Epithelial cell of prostate (primary cell): ENCODE data around the gene LAPTM5.

Experiments
- DNase-seq: peaks from one replicate; pipeline ENCODE4 v3.0.0-alpha.2; 2011; ENCODE audit warnings: low read depth, low spot score
- H3K27ac ChIP-seq: fragments of 450-650 bp; 2 replicates; pipeline ENCODE4 v1.5.1; 2017; ENCODE audit warnings: mild to moderate bottlenecking

The LAPTM5 gene

GRCh38 chr1:30721341-30721793 is 36.2 kb downstream of the LAPTM5 start:
- H3K27ac ChIP-seq, result no peak overlapping the region
- no peak for DNase-seq

GRCh38 chr1:30720271-30721223 is 37.0 kb downstream of the LAPTM5 start:
- H3K27ac ChIP-seq, result no peak overlapping the region
- DNase-seq, result no peak

DNA sequence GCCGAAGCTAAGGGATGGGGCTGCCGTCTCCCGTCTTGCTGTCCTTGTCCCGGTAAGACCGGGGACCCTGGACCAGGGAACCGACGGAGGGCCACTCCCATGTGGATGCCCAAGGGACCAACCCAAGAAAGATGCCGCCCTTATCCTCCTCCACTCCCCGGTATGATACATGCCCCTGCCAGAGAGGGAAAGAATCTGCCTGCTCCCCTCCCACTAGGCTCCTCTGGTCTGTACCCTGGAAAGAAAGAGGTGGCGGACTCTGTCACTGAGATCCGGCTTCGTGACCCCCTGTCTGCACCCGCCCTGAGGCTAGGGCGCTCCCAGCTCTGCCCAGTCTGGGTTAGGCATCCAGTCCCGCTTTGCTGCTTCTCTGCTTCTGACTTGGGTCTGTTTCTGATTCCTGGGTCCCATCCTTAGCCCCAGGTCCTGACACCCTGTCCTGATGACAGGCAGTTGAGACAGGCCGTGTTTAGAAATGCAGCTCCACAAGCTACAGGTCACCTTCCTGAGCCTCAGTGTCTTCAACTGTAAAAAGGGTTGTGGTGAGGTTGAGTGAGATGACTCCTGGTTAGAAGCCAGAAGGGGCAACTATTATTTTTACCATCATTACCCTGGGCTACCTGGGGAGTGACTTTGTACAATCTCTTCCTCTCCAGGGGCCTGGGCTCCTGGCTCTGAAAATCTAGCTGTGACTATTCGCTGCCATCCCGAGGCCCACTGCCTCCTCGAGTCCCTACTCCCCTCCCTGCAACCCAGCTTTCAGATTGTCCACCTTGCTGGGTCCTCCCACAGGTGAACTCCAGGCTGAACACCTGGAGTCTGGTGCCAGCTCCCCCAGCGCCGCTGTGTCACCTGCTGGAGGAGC is 37.9 kb downstream of the LAPTM5 start:
- peak overlapping the region; percentile 84 for H3K27ac ChIP-seq

GRCh38 chr1:30718636-30719405 is 38.8 kb downstream of the LAPTM5 start:
- peak overlapping the region; percentile 84 for H3K27ac ChIP-seq
- peak; percentile 87 for DNase-seq

More for the DNA sequence above, 37.9 kb downstream of the LAPTM5 start:
- DNase-seq, result no peak

DNA sequence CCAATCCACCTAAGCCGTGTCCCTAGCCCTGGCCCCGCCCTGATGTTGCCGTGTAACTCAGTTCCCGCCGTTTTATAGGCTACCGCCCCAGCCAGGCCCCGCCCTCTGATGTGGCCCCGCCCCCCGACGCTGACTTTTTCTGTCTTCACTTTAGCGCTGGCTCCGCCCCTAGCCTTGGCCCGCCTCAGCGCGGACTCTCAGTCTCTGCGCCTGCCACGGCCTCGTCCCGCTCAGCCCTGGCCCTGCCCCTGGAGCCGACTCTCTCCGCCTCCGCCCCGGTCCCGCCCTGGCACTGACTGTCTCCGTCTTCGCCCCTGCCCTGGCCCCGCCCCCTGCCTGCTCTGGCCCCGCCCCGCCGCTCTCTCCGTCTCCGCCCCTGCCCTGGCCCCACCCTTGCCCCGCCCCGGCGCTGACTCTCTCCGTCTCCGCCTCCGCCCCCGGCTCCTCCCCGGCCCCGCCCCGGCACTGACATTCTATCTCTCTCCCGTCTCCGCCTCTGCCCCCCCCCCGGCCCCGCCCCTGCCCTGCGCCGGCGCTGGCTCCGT is 39.4 kb downstream of the LAPTM5 start:
- peak; percentile 75 for DNase-seq
- H3K27ac ChIP-seq, result peak overlapping the region; percentile 84

DNA sequence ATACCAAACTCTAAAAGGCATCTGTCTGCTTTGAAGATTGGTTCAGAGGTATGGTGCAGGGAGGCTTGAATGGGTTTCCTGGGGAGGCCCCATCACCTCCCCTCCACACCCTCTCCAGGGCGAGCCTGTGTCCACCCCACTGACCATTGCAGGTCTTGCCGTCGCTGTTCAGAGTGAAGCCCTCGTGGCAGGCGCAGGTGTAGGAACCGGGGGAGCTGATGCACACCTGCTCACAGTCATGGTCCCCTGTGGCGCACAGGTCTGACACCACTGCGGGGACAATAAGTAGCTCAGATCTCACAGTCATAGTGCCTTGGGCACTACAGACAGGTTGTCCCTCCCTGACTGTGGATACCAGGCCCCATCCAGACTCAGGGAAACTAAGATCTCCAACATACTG is 40.9 kb downstream of the LAPTM5 start:
- no peak overlapping the region for H3K27ac ChIP-seq
- no peak for DNase-seq

- H3K27ac ChIP-seq, result no peak overlapping the region
- DNase-seq, result no peak
Measured at GRCh38 chr1:30715886-30716285, 41.7 kb downstream of the LAPTM5 start.

- no peak overlapping the region for H3K27ac ChIP-seq
- no peak for DNase-seq
Measured at GRCh38 chr1:30715216-30715615, 42.4 kb downstream of the LAPTM5 start.

DNA sequence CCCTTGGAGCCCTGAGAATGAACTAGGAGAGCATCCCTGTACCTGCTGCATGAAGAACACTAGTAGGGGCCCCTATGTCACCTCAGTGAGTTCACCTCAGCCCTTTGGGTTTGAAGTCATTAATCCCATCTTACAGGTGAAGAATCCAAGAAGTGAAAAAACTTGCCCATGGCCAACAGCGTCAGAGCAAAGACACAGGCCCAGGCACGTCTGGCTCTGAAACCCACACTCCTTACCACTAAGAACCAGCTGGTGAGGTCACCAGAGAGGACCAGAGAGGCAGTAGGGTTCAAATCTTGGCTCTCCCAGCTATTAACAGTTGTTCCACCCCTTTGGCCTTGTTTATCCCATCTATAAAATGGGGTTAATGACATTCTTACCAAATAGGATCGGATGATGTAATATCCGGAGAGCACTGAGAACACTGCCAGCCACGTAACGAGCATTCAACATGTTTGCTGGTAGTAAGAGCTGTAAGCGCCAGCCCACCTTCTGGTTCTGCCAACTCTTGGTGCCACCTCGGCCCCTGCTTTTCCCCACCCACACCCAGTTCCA is 43.0 kb downstream of the LAPTM5 start:
- no peak overlapping the region for H3K27ac ChIP-seq
- DNase-seq, result no peak

DNA sequence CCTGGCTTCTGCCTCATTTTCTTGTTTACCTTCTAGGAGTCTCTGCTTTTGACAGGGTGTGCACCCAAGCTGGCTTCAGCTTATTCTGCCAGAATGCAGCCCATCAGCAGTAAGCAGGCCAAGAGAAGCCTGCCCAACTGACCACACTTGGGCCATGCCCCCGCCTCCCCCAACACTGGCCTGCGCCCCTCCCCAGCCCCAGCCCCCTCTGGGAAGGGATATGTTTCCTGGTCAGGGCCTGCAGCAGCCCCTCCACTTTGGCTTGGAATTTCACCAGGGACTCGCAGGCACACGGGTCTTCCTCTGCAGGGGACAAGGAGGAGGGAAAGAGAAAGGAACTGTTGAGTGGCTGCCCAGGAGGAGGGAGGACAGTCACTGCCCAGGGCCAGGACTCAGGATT is 43.5 kb downstream of the LAPTM5 start:
- H3K27ac ChIP-seq, result no peak overlapping the region
- DNase-seq, result no peak

DNA sequence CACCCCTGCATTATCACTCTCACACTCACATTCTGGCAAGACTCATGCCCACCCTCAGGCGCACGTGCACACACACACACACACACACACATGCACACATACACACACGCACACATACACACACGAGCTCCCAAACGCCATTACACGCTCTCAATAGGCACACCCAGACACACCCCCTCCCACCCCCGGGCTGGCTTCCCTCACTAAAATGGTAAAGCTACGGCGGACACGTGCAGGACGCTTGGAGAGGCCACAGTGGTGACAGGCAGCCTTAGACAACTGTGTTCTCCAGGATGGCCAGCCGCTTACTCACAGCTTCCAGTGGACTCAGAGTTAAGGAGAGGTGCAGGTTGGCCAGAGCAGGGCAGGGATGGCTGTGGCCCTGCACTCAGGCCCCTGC is 44.3 kb downstream of the LAPTM5 start:
- H3K27ac ChIP-seq, result no peak overlapping the region
- DNase-seq, result no peak

- H3K27ac ChIP-seq, result no peak overlapping the region
- no peak for DNase-seq
Measured at GRCh38 chr1:30712583-30712982, 45.0 kb downstream of the LAPTM5 start.

GRCh38 chr1:30710407-30710806 is 47.2 kb downstream of the LAPTM5 start:
- no peak for DNase-seq
- H3K27ac ChIP-seq, result no peak overlapping the region

GRCh38 chr1:30708361-30708728 is 49.2 kb downstream of the LAPTM5 start:
- no peak overlapping the region for H3K27ac ChIP-seq
- no peak for DNase-seq

DNA sequence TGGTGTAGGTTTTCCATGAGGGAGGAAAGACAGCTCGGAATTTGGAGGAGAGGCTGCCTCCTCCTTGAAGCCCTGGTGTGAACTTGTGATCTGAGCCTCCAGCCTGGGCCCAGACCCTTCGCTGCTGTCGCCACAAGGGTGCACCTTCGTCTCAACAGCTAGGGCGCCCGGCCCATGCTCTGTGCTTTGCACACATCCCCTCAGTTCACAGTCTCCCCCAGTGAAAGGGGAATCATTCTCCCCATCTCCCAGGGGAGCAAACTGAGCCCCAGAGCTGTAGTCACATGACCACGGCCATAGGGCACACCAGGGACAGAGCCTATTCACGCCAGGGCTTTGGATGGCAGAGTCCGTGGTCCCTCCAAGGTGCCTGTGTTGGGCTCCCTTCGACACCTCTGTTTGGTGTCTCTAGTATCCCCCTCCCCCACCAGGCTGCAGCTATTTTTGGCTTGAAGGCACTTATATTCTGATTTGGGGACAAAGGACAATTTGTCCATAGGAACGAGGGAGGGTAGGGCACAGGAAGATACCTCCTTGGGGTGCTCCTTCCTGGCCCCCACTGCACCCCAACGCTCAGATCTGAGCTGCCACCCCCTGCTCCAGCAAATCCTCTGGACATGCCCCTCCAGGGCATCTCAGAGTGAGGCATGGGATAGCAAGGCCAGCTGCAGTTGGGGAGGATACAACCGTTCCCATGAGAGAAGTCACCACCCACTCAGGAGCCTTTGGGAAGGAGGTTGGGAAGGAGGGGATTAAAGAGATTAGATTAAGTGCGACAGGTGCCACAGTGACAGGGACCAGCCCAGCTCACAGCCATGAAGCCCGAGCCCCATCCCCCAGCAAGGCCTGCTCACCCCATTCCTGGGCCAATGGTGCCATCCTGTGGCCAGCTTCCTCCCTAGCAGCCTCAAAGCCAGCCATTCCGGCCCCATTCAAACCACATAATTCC is 49.9 kb downstream of the LAPTM5 start:
- DNase-seq, result no peak

DNA sequence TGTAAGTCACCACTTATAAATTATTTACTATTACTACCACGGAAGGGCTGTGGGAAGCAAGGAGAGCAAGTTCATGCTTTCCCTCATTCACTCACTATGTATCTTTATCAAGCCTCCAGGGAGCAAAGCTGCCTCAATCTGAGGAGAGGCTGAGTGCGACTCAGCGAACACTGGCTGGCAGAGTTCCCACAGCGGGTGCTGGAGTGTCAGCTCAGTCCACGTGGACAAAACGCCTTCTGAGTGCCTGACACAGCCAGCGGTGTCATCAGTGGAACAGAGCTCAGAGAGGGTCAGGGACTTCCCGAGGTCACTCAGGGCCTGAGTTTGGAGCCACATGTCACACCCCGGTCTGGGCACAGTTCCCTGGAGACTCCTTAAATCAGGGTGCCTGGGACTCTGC is 51.0 kb downstream of the LAPTM5 start:
- H3K27ac ChIP-seq, result no peak overlapping the region
- DNase-seq, result no peak

More for the DNA sequence above, 49.9 kb downstream of the LAPTM5 start:
- no peak overlapping the region for H3K27ac ChIP-seq

DNA sequence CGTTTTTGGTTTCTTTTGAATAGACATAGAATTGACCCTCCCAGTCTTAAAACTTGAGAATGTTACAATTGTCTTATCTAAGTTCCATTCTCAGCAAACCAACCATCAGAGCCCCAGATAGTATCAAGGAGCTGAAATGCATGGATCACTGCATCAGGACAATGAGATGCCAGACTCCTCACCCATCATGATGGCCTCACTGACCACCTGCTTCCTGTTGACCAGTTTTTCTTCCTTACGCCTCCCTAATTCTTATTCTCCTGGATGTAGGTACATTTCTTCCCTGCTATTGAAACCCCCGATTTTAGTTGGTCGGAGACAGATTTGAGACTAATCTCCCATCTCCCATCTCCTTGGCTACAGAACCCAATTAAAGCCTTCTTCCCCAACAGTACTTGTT is 51.9 kb downstream of the LAPTM5 start:
- no peak overlapping the region for H3K27ac ChIP-seq
- no peak for DNase-seq

GRCh38 chr1:30704765-30705509 is 52.6 kb downstream of the LAPTM5 start:
- no peak for DNase-seq
- no peak overlapping the region for H3K27ac ChIP-seq
